Bronchial epithelial cell (primary cell): ENCODE results near the gene ZBTB6. TPM values are rescaled to one million over a fixed set of nuclear protein-coding genes. Genes with fewer than 3 reads are reported as not detected.

Source experiments
- DNase-seq: peaks from one replicate; pipeline ENCODE4 v3.0.0-alpha.2; 2010; ENCODE audit warnings: low read depth
- FAIRE-seq: peaks from 2 replicates; lab custom pipeline; 2011; peaks lifted over from hg19 to GRCh38; lab: Jason Lieb, UNC
- H3K27me3 ChIP-seq: 2 replicates; pipeline ENCODE4 v1.5.1; 2011; ENCODE audit warnings: low read length; ENCODE audit not compliant: control insufficient read depth, insufficient read depth
- H3K36me3 ChIP-seq: 2 replicates; pipeline ENCODE4 v1.5.1; 2011; ENCODE audit warnings: low read length; ENCODE audit not compliant: control insufficient read depth, insufficient read depth
- H3K4me3 ChIP-seq: 2 replicates; pipeline ENCODE4 v1.5.1; 2011; ENCODE audit warnings: mild to moderate bottlenecking, low read depth, low read length, control low read depth
- CTCF ChIP-seq: IDR thresholded peaks from 2 replicates; pipeline ENCODE4 v1.5.1; 2011; ENCODE audit warnings: mild to moderate bottlenecking, moderate library complexity, low read length, control low read depth, inconsistent platforms; ENCODE audit not compliant: insufficient read depth, severe bottlenecking
- total RNA-seq: library from RNA; depleted of rRNA; stranded (reverse); fragments of >200 nt; gene quantifications from 2 replicates; pipeline ENCODE4 v1.2.1, GENCODE V29; 2014

The ZBTB6 gene
- total RNA-seq, 1 donor from 2014 or later: 15.3 TPM

- Histone ChIP-seq H3K36me3 (no peaks in the 10 kb centered on the region), H3K4me3 (peak overlapping the region; percentile 86), H3K27me3 (no peaks in the 10 kb centered on the region)
- no peak for TF ChIP-seq CTCF
- peak; percentile 77 for DNase-seq
- no peak for FAIRE-seq
These were observed 28.6 kb upstream of the ZBTB6 start for GRCh38 chr9:122941582-122942234.

GRCh38 chr9:122940749-122941581 lies 27.8 kb upstream of the ZBTB6 start, which contains the start of gene RABGAP1:
TSS of gene RABGAP1 (plus strand) at chr9:122941020. CDS start at chr9:122957060, 16,040 bp downstream.
- peak; percentile 95 for DNase-seq
- no peak for TF ChIP-seq CTCF

GRCh38 chr9:122940454-122940748 lies 27.3 kb upstream of the ZBTB6 start:
- DNase-seq (no peak), FAIRE-seq (no peak)
- no peak for TF ChIP-seq CTCF
- peak overlapping the region; percentile 16 for H3K4me3 ChIP-seq
- H3K36me3 ChIP-seq: no peaks in the 10 kb centered on the region
- no peaks in the 10 kb centered on the region for H3K27me3 ChIP-seq

More at GRCh38 chr9:122940749-122941581, 27.8 kb upstream of the ZBTB6 start, which contains the start of gene RABGAP1:
- FAIRE-seq: no peak
- no peaks in the 10 kb centered on the region for H3K27me3 ChIP-seq
- H3K4me3 ChIP-seq: peak within 1 kb of the TSS; percentile 86
- H3K36me3 ChIP-seq: no peaks in the 10 kb centered on the region

GRCh38 chr9:122939601-122940000 lies 26.5 kb upstream of the ZBTB6 start:
- H3K4me3 ChIP-seq: no peak overlapping the region
- no peaks in the 10 kb centered on the region for H3K36me3 ChIP-seq
- TF ChIP-seq CTCF: no peak
- no peak for DNase-seq
- FAIRE-seq: no peak
- no peaks in the 10 kb centered on the region for H3K27me3 ChIP-seq

GRCh38 chr9:122936883-122937282 lies 23.8 kb upstream of the ZBTB6 start:
- TF ChIP-seq CTCF: no peak
- no peaks in the 10 kb centered on the region for H3K27me3 ChIP-seq
- no peak for DNase-seq
- FAIRE-seq: no peak
- H3K36me3 ChIP-seq: no peaks in the 10 kb centered on the region
- no peak overlapping the region for H3K4me3 ChIP-seq
